ENCODE data around the gene MDM2.

DNA sequence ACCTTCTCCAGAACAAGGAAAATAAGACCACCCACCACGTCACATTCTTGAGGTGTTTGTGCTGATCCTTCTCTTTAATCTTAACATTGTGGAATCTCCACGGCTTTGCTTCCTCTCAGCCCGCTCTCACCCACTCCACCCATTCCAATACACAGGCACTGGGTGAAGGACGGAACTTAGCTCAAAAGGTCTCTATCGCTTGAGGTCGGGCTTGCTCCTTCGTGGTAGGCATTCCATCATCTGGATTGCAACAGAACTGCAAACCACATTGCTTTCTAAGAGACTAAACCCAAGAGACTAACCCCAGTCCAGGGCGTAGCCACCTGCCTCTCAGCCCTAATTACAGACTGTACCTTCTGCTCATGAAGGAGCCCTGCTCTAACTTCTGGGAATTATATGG lies 24.0 kb upstream of the MDM2 start:
- TF ChIP-seq POLR2A (IDR thresholded peaks at IDR 0.05): no peak
- TF ChIP-seq, protein P1, sequence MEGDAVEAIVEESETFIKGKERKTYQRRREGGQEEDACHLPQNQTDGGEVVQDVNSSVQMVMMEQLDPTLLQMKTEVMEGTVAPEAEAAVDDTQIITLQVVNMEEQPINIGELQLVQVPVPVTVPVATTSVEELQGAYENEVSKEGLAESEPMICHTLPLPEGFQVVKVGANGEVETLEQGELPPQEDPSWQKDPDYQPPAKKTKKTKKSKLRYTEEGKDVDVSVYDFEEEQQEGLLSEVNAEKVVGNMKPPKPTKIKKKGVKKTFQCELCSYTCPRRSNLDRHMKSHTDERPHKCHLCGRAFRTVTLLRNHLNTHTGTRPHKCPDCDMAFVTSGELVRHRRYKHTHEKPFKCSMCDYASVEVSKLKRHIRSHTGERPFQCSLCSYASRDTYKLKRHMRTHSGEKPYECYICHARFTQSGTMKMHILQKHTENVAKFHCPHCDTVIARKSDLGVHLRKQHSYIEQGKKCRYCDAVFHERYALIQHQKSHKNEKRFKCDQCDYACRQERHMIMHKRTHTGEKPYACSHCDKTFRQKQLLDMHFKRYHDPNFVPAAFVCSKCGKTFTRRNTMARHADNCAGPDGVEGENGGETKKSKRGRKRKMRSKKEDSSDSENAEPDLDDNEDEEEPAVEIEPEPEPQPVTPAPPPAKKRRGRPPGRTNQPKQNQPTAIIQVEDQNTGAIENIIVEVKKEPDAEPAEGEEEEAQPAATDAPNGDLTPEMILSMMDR (IDR thresholded peaks at IDR 0.05): no peak

All from uterus (tissue), 2 donors.